GM21390 (cell line): ENCODE results near the gene LAMA4.

Experiments
- ATAC-seq: cut with Tn5 transposase; IDR thresholded peaks from one replicate; pipeline ENCODE4 v1.9.1; 2021; ENCODE audit not compliant: unreplicated experiment

Gene LAMA4

DNA sequence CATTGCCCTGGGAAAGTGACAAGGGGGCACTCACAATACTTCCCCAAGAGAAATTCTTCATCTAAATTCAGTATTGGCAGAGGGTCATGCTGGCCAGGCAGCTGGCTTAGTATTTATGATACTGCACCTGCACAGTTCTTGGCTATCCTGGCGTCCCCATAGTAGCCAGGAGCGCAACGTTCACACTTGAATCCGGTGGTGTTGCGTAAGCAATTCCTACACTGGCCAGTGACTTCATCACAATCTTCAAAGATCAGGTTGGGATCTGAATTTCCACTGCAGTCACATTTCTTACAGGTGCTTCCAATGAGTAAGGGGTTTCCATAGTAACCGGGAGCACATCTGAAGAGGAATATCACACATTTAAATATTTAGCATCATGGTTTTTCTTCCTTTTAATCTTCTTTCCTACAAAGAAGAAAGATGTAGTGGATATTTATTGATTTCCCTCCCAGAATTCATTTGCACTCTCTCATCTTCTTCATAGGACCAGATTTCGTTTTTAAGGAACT lies 62.8 kb downstream of the LAMA4 start:
- ATAC-seq: no peak

- ATAC-seq: no peak
Observed at GRCh38 chr6:112190164-112190563, 64.2 kb downstream of the LAMA4 start.

DNA sequence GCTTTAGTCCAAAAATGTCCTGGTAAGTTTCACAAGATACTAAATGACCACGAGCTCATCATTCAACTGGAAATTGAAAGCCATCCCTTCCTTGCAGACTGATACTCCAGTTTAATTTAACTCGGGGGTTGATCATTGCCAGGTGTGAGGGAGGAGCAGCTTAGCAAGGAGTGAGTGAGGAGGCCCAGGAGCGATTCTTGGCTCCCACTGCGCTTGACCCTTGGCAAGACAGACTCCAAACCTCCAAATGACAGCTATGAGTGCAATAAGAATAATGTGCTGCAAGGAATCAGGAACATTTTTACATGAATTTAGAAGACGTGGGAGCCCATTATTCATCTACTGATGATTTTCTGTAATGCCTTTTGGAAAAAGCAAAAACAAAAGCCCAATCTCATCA lies 64.9 kb downstream of the LAMA4 start:
- no peak for ATAC-seq

DNA sequence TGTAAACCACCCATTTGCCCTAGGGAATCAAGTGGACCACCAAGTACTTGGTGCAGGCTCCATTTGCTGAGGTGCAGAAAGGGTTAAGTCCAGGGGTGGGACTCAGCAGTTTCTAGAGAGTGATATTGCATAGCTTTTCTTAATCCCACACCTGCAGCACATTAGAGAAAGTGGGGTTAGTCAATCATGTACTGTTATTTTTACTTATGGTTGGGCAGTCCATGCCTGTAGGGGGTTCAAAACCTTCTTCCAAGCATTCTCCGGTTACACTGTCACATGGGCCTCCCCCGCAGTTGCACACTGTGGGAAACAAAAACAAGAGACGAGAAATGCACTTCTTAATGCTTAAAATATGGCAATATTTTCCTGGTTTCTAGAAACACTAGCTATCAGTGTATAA lies 65.5 kb downstream of the LAMA4 start:
- no peak for ATAC-seq

- ATAC-seq: no peak
Observed at GRCh38 chr6:112187736-112188135, 66.6 kb downstream of the LAMA4 start.

DNA sequence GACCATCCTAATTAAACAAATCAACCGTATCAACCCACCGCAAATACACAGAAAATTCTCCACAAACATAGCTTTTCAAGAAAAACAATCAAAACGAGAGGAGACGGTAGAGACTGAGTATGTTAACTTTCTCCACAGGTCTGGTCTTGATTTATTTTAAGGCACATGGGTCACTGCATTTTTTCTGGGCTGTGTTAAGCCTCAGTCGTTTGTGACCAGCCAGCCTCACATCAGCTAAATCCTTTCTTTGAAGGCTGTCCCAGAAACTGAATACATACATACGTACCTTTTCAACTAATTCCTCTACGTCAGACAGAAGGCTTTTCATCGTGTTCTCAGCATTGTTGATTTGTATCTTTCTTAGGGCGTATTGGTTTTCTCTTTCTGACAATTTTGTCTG lies 69.4 kb downstream of the LAMA4 start:
- ATAC-seq: no peak

- no peak for ATAC-seq
Observed at GRCh38 chr6:112183271-112183671, 71.1 kb downstream of the LAMA4 start.

GRCh38 chr6:112181130-112181529 lies 73.2 kb downstream of the LAMA4 start:
- ATAC-seq: no peak

- no peak for ATAC-seq
Observed at GRCh38 chr6:112180095-112180820, 74.1 kb downstream of the LAMA4 start.

DNA sequence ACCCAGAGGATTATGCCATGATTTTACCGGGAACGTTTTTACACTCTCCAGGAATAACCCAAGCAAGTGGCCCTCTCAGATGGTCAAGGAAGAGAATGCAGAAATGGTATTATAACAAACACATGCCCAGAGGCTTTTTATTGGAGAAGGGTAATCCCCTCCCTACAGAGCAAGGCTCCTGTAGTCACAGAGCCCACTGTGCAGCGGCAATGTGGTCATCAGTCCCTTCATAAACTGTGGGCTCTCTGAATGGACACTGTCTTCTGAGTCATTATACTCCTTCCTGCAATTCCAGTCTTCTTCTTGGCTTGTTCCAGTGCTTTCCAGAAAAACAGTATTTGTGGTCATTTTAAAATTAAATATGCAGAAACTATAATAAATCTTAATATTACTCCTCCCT lies 74.7 kb downstream of the LAMA4 start:
- no peak for ATAC-seq

GRCh38 chr6:112178846-112179245 lies 75.5 kb downstream of the LAMA4 start:
- ATAC-seq: no peak

DNA sequence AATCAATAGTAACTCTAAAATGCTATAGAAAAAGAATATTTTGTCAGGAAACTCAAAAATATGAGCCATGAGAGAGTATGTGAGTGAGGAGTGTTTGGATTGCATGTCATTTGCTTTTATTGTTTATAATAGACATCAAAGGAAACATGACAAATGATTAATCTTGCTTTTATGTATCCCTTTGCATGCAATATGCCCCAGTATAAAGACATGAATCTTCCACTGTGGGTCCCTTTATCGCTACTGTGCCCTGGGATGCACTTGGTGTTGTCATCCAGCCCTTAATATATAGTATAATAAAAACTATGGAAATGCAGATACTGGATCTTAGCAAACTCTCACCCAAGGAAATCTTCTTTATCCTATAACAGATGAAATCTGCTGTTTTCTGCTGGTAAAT lies 77.3 kb downstream of the LAMA4 start:
- no peak for ATAC-seq

GRCh38 chr6:112176175-112176574 lies 78.2 kb downstream of the LAMA4 start:
- ATAC-seq: no peak

DNA sequence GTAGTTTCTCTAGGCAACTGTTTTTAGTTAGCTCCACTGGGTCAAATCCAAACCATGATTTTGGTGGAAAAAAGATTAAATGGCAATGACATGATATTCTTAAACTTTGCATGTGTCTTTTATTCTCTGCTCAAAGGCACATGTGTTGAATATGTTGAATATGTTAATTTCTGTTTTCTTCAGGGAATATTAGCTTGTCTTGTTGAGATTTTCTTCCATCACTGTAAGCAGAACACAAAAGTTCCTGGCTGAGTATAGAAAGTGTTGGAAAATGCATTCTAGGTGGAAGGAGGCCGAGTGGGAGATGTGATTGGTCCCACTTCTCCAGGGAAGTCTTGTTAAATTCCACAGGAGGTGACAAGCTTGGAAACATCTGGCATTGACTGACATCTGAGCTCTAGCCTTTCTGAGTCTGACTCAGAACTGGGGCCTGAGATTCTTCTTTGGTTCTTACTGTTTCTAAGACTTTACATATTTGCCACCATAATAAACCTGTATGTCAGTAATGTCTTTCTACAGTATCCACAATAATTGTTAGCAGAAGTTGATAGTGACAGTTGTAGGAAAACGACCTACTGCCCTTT lies 81.1 kb downstream of the LAMA4 start:
- ATAC-seq: no peak

GRCh38 chr6:112172540-112172939 lies 81.8 kb downstream of the LAMA4 start:
- no peak for ATAC-seq

GRCh38 chr6:112169541-112169940 lies 84.8 kb downstream of the LAMA4 start:
- no peak for ATAC-seq

DNA sequence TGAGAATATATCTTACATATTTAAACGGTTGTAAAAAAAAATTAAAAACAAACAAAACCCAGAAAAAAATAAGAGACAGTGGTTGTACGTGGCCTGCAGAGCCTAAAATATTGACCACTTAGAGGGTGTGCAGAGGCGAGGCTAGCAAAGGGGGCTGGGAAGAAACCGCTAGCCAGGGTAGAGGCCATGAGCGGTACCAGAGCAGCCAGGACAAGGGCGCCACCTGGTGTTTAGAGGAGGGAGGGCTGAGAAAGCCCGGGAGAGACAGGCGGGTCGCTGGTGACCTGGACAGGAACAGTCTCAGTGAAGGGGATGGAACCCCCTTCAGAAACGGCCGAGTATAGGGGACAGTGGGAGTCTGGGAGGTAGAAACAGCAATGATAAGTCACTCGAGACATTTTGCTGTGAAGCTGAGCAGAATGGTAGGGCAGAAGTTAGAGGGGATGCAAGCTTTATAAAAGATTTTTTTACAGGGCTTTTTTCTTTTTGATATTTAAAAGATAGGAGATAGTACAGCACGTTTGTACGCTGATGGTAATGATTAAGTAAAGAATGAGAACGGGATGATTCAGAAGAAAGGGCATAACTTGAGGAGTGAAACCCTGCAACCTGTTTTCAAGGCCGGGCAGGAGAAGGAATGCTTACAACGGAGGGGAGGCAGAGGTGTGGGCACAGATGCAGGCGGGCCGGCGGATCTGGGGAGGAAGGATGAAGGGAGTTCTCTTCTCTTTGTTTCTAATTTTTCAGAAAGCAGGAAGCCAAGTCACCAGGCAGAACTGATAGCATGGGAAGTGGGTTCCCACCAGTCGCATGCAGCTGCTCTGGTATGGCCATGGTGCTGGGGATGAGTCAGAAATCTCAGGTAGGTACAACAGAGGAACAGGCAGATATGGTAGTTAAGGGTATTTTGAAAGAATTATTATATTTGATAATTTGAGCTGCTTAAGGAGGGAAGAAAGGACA lies 90.8 kb downstream of the LAMA4 start:
- ATAC-seq: peak; percentile 99

- ATAC-seq: no peak
Observed at GRCh38 chr6:112160745-112161144, 93.6 kb downstream of the LAMA4 start.

DNA sequence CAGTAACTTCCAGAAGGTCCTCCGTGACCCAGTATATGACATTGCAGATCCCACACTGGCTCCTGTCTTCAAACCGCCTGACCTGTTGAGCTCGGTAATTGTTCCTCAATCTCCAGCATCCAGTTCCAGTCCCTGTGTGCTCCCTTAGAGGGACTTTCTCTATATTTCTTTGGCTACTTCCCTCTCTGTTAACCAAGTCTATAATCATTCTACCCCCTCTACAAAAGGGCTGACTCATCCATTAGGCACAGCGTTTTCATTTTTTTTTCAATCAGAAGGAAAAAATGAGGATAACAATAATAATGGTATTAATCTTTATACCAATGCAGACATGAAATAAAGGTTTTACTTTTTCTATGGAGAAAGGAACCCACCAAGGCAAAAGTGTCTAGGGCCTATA lies 97.7 kb downstream of the LAMA4 start:
- ATAC-seq: no peak

- no peak for ATAC-seq
Observed at GRCh38 chr6:112155886-112156285, 98.5 kb downstream of the LAMA4 start.

GRCh38 chr6:112154711-112155110 lies 99.7 kb downstream of the LAMA4 start:
- ATAC-seq: no peak
